ENCODE data around the gene POU2F3. TPM values are rescaled to one million over a fixed set of nuclear protein-coding genes. Genes with fewer than 3 reads are reported as not detected.

The POU2F3 gene
- total RNA-seq, 2 donors from 2014 or later = not detected

GRCh38 chr11:120209746-120210625, 30.0 kb upstream of the POU2F3 start:
- DNase-seq (no peak), ATAC-seq (no peak)
- intact Hi-C loops (cut with DNase I) = no loop called here

- DNase-seq = peak; percentile 79
- intact Hi-C loops (cut with DNase I) = no loop called here
Measured at GRCh38 chr11:120210626-120211521, 29.1 kb upstream of the POU2F3 start, which contains the start of gene OAF. OAF (plus strand) TSS chr11:120211032; CDS start chr11:120211280, 248 bp downstream.

DNA sequence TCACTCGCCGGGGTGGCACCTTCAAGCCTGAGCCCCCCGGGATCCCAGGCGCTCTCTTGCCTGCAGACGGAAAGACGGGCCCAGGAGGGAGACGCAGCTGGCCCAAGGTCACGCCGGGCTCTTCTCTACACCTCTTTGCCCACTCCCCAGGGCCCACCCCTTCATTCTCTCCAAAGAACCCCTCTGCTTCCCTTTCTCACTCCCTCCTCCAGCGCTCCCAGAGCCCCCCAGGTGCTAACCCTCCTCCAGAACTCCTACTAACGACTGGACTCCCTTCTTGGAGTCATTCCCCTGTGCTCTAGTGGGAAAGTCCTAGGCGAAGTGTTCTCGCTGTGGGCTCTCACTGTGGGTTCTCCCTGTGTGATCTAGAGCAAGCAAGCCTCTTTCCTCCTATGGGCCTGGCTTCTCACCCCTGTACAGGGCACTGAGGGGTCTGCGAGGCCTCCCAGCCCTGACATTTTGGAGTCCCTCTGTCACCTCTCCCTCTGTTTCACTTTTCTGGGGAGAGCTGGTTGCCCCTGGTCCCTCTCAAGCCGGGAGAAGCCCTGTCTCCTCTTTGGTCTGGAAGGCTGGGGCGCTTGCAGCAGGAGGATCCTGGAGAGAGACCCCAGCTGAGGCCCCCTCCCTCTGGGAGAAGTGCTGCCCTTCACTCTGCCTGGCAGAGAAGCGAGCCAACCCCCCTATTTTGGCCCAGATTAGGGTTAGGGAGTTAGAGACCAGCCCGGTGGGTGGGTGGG, 28.2 kb upstream of the POU2F3 start:
- intact Hi-C loops (cut with DNase I) = no loop called here
- no peak for DNase-seq
- no peak for ATAC-seq

More at GRCh38 chr11:120210626-120211521, 29.1 kb upstream of the POU2F3 start, which contains the start of gene OAF:
- peak; percentile 79 to 88 for ATAC-seq

DNA sequence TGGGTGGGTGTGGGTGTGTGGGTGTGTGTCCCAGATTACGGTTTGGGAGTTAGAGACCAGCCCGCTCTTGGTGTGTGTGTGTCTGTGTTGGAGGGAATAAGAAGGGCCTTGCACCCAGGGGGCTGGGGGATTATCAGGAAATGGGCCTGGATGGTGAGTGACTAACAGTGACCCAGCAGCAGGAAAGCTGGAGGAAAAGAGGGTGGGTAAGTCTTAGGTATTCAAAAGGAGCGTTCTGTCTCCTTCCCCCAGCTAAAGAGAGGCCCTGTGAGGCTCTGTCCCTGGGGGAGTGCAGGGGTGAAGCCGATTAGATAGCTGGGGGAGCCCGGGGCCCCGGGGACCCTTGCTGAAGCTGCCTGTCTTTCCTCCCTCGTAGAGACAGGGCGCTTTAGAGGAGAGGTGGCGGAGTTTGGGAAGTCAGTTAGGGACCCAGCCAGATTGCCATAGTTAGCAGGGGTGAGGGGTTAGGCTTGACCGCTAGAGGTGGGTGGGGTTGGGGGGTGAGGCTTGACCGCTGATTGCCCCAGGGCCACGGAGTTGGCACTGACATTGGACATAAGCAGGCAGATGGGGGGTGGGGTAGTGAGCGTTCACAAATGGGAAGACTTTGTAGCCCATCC, 27.6 kb upstream of the POU2F3 start:
- no peak for DNase-seq
- intact Hi-C loops (cut with DNase I) = no loop called here
- ATAC-seq = peak in 1 of 2 donors; percentile 6

DNA sequence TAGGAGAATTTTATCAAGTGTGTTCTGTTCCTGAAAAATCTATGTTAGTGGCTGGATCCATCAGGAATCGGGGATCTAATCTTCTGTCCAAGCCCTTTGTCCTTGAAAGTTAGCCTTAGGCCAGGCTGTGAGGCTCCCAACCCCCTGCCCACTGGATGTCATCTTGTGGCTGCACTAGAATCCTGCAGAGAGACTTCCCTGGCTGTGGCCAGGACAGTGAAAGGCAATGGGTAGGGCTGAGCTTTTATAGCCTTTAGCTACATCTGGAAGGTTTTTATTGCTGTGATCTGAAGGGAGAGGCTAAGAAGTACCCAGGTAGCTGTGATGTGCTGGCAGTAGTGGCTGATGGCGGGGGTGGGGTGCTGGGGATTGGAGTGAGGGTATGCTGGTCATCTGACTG, 27.0 kb upstream of the POU2F3 start:
- DNase-seq (no peak), ATAC-seq (no peak)
- intact Hi-C loops (cut with DNase I) = no loop called here

- intact Hi-C loops (cut with DNase I) = no loop called here
- ATAC-seq (no peak), DNase-seq (no peak)
Measured at GRCh38 chr11:120214581-120214980, 25.4 kb upstream of the POU2F3 start.

DNA sequence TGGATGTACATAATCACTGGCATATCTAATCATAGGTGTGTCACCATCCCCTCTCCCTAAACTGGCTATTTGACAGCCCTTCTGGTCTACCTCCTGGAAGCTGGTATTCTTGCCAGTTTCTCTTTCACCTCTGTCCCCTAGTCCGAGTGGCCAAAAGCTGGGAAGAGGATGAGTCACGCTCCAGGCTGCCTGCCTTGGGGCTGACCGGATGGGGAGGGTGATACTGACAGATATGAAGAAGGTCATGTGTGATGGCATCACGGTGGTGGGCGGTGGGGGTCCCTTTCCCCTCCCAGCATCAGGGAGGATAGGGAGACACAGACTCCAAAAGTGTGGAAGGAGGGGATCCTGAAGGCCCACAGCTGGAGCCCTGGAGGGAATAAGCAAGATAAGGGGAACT, 24.3 kb upstream of the POU2F3 start:
- intact Hi-C loops (cut with DNase I) = no loop called here
- peak in 1 of 2 donors; percentile 20 for ATAC-seq

DNA sequence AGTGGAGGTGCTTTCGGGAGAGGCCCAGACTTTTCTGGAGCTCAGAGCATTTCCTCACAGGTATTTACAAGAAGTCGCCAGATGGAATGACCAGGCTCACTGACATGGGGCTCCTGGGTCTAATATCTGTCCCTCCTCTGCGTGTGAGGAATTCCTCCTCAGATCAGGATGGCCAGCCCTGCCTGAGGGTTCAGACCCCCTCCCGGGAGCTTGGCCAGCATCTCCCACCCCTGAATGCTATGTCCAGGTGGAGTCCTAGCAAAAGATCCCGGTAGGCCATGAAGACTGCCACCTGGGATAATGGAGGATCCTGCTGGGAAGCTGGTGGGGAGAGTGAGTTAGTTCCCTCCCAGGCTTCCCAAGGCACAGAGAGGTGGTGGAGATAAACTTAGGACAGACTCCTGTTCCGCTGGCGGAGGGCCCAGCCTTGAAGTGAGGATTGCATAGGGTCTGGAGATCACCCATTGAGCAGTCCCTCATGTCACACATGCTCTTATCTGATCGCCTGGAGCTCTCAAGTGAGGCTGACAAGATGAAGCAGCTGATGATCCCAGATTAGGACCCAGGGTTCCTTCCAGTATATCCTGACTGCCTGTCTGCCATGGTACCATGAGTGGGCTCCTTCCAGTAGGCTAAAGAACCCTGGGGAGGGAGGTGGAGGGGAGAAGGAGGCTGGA, 23.4 kb upstream of the POU2F3 start:
- intact Hi-C loops (cut with DNase I) = no loop called here
- ATAC-seq = no peak
- no peak for DNase-seq

More for the DNA sequence above, 24.3 kb upstream of the POU2F3 start:
- DNase-seq = peak; percentile 71

GRCh38 chr11:120217526-120217925, 22.4 kb upstream of the POU2F3 start:
- intact Hi-C loops (cut with DNase I) = no loop called here
- ATAC-seq = no peak
- DNase-seq = no peak

- DNase-seq = peak; percentile 40
- peak; percentile 21 to 50 for ATAC-seq
- intact Hi-C loops (cut with DNase I) = no loop called here
Measured at GRCh38 chr11:120217941-120218694, 21.8 kb upstream of the POU2F3 start.

- DNase-seq (no peak), ATAC-seq (no peak)
- intact Hi-C loops (cut with DNase I) = no loop called here
Measured at GRCh38 chr11:120218695-120219033, 21.3 kb upstream of the POU2F3 start.

- intact Hi-C loops (cut with DNase I) = no loop called here
- ATAC-seq = peak in 1 of 2 donors; percentile 64
- DNase-seq = peak; percentile 50
Measured at GRCh38 chr11:120219232-120219937, 20.6 kb upstream of the POU2F3 start.

DNA sequence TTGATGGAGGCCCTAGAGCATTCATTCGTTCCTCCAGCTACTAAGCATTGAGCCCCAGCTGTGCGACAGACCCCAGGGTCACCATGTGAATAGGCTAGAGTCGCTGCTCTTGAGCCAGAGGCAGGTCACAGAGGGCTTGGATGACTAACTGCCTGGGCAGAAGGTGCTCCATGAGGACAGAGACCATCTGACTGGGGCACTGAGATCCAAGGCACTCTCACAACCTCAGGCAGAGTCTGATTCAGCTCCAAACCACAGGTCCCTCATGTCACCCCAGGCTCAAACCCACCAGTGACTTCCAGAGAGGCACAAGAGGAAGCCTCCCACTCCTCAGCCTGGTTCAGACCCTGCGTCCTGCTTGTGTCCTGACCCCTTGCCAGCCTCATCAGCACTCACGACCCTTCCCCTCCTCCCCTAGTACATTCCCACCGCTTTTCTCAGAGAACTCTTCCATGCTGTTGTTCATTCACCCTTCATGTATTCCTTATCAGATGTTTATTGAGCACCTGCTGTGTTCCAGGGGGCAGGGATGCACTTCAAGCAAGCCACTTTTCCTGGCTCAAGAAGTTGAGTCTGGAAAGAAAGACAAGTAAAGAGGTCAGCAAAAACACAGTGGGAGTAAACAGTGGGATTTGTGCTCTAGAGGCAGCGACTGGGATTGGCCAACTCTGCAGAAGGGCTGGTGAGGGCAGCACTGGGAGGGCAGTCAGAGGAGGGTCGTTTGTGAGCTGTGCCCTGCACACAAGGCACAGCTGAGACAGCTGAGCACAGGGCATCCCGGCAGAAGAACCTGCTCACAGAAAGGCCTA, 19.8 kb upstream of the POU2F3 start:
- intact Hi-C loops (cut with DNase I) = no loop called here
- no peak for DNase-seq
- ATAC-seq = no peak

DNA sequence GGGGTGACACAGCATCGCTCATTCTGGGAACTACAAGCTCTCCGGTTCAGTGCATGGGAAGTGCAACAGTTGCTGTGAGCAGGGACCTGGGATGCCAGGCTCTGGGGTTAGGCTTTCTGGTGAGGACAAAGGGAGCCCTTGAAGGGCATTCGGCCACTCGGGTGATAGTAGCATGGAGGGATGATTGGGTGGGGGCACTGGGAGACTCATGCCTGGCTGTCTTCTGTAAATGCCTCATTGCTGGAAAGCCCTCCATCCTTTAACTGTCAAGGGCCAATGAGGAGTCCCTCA, 19.2 kb upstream of the POU2F3 start:
- no peak for DNase-seq
- intact Hi-C loops (cut with DNase I) = no loop called here
- no peak for ATAC-seq

- ATAC-seq (peak in 1 of 2 donors; percentile 15), DNase-seq (no peak)
- intact Hi-C loops (cut with DNase I) = no loop called here
Measured at GRCh38 chr11:120221115-120221752, 18.7 kb upstream of the POU2F3 start.

- DNase-seq (no peak), ATAC-seq (no peak)
- intact Hi-C loops (cut with DNase I) = no loop called here
Measured at GRCh38 chr11:120222916-120223315, 17.0 kb upstream of the POU2F3 start.
